K562 (cell line): ENCODE data around the gene HMCN2. TPM values are rescaled to one million over a fixed set of nuclear protein-coding genes. Genes with fewer than 3 reads are reported as not detected.

Experiments used
- CBFA2T2 ChIP-seq: fragments of 450-650 bp; conservative IDR thresholded peaks from 2 replicates; pipeline ENCODE4 v1.6.1; 2017; ENCODE audit warnings: mild to moderate bottlenecking
- COPS2 ChIP-seq: fragments of 450-650 bp; conservative IDR thresholded peaks from 2 replicates; pipeline ENCODE4 v1.6.1; 2016; ENCODE audit warnings: mild to moderate bottlenecking, moderate library complexity
- ERF ChIP-seq: fragments of 450-650 bp; formaldehyde crosslinking; IDR thresholded peaks from 2 replicates; pipeline ENCODE4 v1.4.0; 2020; ENCODE audit warnings: mild to moderate bottlenecking, mixed read lengths
- EZH2 ChIP-seq: IDR thresholded peaks from 2 replicates; pipeline ENCODE4 v1.6.1; 2012; ENCODE audit warnings: low read depth, mild to moderate bottlenecking, inconsistent platforms, low read length, borderline replicate concordance
- FUS ChIP-seq: fragments of 200-400 bp; formaldehyde crosslinking; optimal IDR thresholded peaks from 2 replicates; pipeline ENCODE3; 2017; ENCODE audit warnings: low read depth, low read length
- HDAC2 ChIP-seq: fragments of 450-650 bp; IDR thresholded peaks from 2 replicates; pipeline ENCODE4 v1.6.1; 2016; ENCODE audit warnings: mild to moderate bottlenecking
- MAFF ChIP-seq: IDR thresholded peaks from 2 replicates; pipeline ENCODE4 v1.6.1; 2012; ENCODE audit warnings: low read length, improper control_type of control experiment
- NFATC3 ChIP-seq: fragments of 450-650 bp; IDR thresholded peaks from 2 replicates; pipeline ENCODE4 v1.6.1; 2017; ENCODE audit warnings: mild to moderate bottlenecking
- SLC30A9 ChIP-seq: fragments of 250-450 bp; sonication (Bioruptor Pico); IDR thresholded peaks from 2 replicates; pipeline ENCODE4 v1.8.0; 2022; ENCODE audit warnings: mild to moderate bottlenecking, moderate library complexity
- TEAD2 ChIP-seq: fragments of 450-650 bp; IDR thresholded peaks from 2 replicates; pipeline ENCODE4 v1.6.1; 2016; ENCODE audit warnings: missing genetic modification characterization, control low read depth, missing compliant biosample characterization
- ZNF197 ChIP-seq: fragments of 200-800 bp; sonication (Bioruptor generic); IDR thresholded peaks from 2 replicates; pipeline ENCODE4 v1.6.1; 2016; ENCODE audit warnings: low read depth, missing genetic modification characterization, missing compliant biosample characterization
- ZNF408 ChIP-seq: fragments of 250-450 bp; sonication (Bioruptor Pico); IDR thresholded peaks from 2 replicates; pipeline ENCODE4 v1.4.0; 2020; ENCODE audit warnings: low read depth, mild to moderate bottlenecking, moderate library complexity
- ZNF766 ChIP-seq: fragments of 200-800 bp; sonication (Bioruptor generic); conservative IDR thresholded peaks from 2 replicates; pipeline ENCODE4 v1.6.1; 2016; ENCODE audit warnings: missing genetic modification characterization, missing compliant biosample characterization
- ZSCAN32 ChIP-seq: fragments of 450-650 bp; formaldehyde crosslinking; IDR thresholded peaks from 2 replicates; pipeline ENCODE4 v1.4.0; 2020; ENCODE audit warnings: mild to moderate bottlenecking, moderate library complexity
- polyA plus RNA-seq, 8 experiments: library from polyadenylated mRNA; depleted of rRNA in 4 of 8; stranded (reverse) in 5 of 8; unstranded in 3 of 8; fragments of >200 nt; fragmentation: Nextera tagmentation in 2 of 8; fragmentation: Illumina TruSeq in 1 of 8; extraction: Ambion mirVana in 2 of 8; extraction: Trizol in 1 of 8; gene quantifications; 2 replicates each; pipeline versions ENCODE4 v1.2.1 to v1.2.3, GENCODE V29; 2011 to 2014; ENCODE audit warnings: inconsistent platforms in 1 of 8, missing spikeins in 1 of 8
- total RNA-seq, 7 experiments: library from RNA; depleted of rRNA in 6 of 7; stranded (reverse); fragments of >200 nt in 6 of 7; fragmentation: Illumina TruSeq in 2 of 7; extraction: Trizol in 2 of 7; gene quantifications; 2 replicates each; pipeline versions ENCODE4 v1.2.1 to v1.2.3, GENCODE V29; 2011 to 2021; ENCODE audit warnings: low replicate concordance in 1 of 7
- TF ChIP-seq, protein P1 (sequence below): fragments of 250-450 bp; sonication (Bioruptor Pico); IDR thresholded peaks from 2 replicates; pipeline ENCODE4 v1.4.0; 2020
- TF ChIP-seq, protein P2 (sequence below): fragments of 450-650 bp; IDR thresholded peaks from 2 replicates; pipeline ENCODE4 v1.6.1; 2014; ENCODE audit warnings: low read depth, mild to moderate bottlenecking, moderate library complexity, borderline replicate concordance
- TF ChIP-seq, protein P3 (sequence below): sonication (generic); formaldehyde crosslinking; IDR thresholded peaks from 2 replicates; pipeline ENCODE4 v1.8.0; 2022; ENCODE audit warnings: mild to moderate bottlenecking, missing genetic modification reagents
- TF ChIP-seq, protein P4 (sequence below): sonication (generic); formaldehyde crosslinking; IDR thresholded peaks from 2 replicates; pipeline ENCODE4 v1.8.1; 2022; ENCODE audit warnings: missing genetic modification reagents

The HMCN2 gene
- total and polyA plus RNA-seq, 9 of the 15 experiments (the other 6 are each of a cell fraction or from before 2014, with no cell fraction given) = 0.01 TPM; not detected in 8

DNA sequence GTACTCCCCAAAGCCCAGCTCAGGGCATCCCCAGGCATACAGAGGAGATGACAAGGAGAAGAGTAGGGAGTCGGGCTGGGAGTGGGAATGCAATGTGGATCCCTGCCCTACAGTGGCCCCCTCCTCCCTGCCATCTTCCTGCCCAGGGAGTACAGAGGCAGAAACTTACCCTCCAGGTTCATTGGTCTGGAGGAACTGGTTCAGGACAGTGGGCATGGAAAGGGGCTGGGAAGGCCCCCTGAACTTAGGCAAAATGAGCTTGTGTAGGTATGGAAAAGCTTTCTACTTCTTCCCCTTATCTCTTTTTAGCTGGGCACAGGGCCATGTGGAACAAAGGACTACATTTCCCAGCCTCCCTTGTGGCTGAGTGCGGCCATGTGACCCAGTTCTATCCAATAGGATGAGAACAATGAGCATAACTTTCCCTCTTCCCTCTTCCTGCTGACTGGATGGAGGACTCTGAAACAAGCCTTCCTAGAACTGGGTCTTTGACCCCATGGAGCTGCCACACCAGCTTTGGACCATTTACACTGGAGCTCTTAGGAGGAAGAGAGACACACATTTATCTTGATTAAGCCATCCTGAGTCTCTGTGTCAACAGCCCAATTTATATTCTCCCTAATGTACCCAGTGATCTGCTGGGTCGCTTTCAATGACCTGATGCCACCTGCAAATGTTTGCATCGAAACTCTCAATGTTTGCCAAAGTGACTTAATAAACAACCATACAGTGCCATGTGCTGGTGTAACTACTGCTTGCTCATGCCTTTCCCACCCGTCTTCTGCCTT, 25.0 kb upstream of the HMCN2 start (continued):
- TF ChIP-seq, protein P1, sequence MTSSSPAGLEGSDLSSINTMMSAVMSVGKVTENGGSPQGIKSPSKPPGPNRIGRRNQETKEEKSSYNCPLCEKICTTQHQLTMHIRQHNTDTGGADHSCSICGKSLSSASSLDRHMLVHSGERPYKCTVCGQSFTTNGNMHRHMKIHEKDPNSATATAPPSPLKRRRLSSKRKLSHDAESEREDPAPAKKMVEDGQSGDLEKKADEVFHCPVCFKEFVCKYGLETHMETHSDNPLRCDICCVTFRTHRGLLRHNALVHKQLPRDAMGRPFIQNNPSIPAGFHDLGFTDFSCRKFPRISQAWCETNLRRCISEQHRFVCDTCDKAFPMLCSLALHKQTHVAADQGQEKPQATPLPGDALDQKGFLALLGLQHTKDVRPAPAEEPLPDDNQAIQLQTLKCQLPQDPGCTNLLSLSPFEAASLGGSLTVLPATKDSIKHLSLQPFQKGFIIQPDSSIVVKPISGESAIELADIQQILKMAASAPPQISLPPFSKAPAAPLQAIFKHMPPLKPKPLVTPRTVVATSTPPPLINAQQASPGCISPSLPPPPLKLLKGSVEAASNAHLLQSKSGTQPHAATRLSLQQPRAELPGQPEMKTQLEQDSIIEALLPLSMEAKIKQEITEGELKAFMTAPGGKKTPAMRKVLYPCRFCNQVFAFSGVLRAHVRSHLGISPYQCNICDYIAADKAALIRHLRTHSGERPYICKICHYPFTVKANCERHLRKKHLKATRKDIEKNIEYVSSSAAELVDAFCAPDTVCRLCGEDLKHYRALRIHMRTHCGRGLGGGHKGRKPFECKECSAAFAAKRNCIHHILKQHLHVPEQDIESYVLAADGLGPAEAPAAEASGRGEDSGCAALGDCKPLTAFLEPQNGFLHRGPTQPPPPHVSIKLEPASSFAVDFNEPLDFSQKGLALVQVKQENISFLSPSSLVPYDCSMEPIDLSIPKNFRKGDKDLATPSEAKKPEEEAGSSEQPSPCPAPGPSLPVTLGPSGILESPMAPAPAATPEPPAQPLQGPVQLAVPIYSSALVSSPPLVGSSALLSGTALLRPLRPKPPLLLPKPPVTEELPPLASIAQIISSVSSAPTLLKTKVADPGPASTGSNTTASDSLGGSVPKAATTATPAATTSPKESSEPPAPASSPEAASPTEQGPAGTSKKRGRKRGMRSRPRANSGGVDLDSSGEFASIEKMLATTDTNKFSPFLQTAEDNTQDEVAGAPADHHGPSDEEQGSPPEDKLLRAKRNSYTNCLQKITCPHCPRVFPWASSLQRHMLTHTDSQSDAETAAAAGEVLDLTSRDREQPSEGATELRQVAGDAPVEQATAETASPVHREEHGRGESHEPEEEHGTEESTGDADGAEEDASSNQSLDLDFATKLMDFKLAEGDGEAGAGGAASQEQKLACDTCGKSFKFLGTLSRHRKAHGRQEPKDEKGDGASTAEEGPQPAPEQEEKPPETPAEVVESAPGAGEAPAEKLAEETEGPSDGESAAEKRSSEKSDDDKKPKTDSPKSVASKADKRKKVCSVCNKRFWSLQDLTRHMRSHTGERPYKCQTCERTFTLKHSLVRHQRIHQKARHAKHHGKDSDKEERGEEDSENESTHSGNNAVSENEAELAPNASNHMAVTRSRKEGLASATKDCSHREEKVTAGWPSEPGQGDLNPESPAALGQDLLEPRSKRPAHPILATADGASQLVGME (CRISPR knock-in tag) = no peak
- TF ChIP-seq, protein P2, sequence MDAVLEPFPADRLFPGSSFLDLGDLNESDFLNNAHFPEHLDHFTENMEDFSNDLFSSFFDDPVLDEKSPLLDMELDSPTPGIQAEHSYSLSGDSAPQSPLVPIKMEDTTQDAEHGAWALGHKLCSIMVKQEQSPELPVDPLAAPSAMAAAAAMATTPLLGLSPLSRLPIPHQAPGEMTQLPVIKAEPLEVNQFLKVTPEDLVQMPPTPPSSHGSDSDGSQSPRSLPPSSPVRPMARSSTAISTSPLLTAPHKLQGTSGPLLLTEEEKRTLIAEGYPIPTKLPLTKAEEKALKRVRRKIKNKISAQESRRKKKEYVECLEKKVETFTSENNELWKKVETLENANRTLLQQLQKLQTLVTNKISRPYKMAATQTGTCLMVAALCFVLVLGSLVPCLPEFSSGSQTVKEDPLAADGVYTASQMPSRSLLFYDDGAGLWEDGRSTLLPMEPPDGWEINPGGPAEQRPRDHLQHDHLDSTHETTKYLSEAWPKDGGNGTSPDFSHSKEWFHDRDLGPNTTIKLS = no peak; the same call in 1 of the 2 replicates
- TF ChIP-seq NFATC3 (no peak), ERF (no peak), HDAC2 (no peak), ZNF408 (no peak), SLC30A9 (CRISPR knock-in tag) (no peak), CBFA2T2 (peak; percentile 70), COPS2 (no peak), FUS (no peak), ZNF766 (CRISPR knock-in tag) (no peak), ZSCAN32 (CRISPR knock-in tag) (no peak), TEAD2 (tag) (no peak), ZNF197 (CRISPR knock-in tag) (no peak), EZH2 (no peak), MAFF (no peak)
- TF ChIP-seq, protein P3, sequence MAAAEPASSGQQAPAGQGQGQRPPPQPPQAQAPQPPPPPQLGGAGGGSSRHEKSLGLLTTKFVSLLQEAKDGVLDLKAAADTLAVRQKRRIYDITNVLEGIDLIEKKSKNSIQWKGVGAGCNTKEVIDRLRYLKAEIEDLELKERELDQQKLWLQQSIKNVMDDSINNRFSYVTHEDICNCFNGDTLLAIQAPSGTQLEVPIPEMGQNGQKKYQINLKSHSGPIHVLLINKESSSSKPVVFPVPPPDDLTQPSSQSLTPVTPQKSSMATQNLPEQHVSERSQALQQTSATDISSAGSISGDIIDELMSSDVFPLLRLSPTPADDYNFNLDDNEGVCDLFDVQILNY = no peak
- TF ChIP-seq, protein P4, sequence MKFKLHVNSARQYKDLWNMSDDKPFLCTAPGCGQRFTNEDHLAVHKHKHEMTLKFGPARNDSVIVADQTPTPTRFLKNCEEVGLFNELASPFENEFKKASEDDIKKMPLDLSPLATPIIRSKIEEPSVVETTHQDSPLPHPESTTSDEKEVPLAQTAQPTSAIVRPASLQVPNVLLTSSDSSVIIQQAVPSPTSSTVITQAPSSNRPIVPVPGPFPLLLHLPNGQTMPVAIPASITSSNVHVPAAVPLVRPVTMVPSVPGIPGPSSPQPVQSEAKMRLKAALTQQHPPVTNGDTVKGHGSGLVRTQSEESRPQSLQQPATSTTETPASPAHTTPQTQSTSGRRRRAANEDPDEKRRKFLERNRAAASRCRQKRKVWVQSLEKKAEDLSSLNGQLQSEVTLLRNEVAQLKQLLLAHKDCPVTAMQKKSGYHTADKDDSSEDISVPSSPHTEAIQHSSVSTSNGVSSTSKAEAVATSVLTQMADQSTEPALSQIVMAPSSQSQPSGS (CRISPR knock-in tag) = no peak
